ENCODE results near the gene SASS6.
"Not testable (repeated sequence)": the region's sequence is repeated elsewhere in the genome, so short reads cannot be mapped to it uniquely, and the experiment has no call there.

Gene SASS6

GRCh38 chr1:100101564-100101963 lies 31.2 kb downstream of the SASS6 start:
- DNase-seq: no peak

DNA sequence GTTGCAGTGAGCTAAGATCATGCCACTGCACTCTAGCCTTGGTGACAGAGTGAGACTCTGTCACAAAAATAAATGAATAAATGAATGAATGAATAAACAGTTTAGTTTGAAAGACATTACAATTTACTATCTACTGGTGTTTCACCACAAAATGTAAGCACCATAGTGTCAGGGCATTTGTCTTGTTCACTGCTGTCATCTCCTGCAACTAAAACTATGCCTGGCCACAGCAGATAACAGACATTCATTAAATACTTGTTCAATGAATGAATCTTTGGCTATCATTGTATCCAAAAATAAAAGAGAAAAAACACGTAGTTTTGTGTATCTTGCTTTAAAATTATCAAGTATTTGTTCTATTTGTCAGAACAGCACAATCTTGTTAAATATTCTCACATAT lies 32.5 kb downstream of the SASS6 start:
- no peak for DNase-seq

- no peak for DNase-seq
These were observed 42.3 kb downstream of the SASS6 start for GRCh38 chr1:100090471-100090870.

GRCh38 chr1:100089082-100089481 lies 43.6 kb downstream of the SASS6 start:
- DNase-seq: no peak

DNA sequence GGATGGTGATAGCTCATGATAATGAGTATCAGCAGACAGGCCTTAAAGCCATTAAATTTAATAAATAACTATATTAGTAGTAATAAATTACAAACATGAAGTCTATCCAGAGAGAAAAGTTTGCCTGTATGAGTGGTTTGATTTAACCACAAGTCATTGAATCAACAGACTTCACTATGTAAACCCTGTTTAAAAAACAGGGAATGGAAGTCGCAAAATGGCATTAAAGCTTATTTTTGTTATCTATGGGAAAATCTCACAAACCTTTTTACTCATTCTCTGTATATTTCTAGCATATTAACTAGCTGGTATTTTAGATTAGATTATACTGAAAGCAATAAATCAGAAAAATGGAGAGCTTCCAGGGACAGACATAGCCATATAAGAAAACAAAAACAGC lies 45.3 kb downstream of the SASS6 start:
- no peak for DNase-seq

GRCh38 chr1:100080331-100080730 lies 52.4 kb downstream of the SASS6 start:
- no peak for DNase-seq

DNA sequence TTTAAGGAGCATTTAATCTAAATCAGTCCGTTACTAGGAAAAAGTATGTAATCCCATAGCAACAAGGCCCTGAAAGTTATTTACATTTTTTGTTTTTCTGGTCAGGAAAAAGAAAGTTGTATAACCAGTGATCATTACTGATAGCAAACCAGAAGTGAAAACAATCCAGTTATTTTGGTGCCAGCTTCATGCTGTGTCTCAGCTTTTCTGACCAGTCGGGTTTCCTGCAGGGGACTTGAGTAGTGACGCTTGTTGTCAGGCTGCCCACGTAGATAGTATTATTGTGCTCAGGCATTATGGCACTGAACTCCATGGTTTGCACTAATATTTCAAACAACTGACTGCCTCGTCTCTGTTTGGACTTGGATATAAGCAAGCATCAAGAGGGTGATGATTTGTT lies 55.2 kb downstream of the SASS6 start:
- DNase-seq: no peak

GRCh38 chr1:100076744-100077143 lies 56.0 kb downstream of the SASS6 start:
- DNase-seq: no peak

- DNase-seq: no peak
These were observed 56.4 kb downstream of the SASS6 start for GRCh38 chr1:100076319-100076718.

- DNase-seq: no peak
These were observed 57.0 kb downstream of the SASS6 start for GRCh38 chr1:100075773-100076172.

DNA sequence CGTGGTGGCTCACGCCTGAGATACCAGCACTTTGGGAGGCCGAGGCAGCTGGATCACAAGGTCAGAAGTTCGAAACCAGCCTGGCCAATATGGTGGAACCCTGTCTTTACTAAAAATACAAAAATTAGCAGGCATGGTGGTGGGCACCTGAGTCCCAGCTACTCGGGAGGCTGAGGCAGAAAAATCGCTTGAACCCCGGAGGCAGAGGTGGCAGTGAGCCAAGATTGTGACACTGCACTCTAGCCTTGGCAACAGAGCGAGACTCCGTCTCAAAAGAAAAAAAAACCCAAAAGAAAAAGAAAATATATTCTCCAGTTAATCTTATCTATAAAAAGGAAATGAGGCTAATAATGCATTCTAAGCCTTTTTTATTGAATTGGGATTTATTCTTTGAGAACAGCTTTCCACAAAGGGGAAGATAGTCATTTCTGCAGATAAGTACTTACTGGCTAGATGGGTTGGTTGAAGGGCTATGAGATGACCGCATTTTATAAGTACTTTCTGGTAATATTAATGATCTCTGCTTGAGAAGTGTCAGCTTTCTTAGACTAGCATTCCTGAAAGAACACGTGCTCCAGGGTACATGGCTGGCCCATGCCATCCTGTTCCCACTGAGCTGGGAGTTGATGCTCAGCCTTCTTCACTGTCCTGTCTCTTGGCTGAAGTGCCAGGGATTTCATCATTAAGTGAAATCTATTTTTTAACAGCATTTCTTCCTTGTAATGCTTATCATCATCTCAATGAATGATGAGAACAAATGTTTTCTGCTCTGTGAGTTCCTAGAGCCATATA lies 57.9 kb downstream of the SASS6 start:
- no peak for DNase-seq

DNA sequence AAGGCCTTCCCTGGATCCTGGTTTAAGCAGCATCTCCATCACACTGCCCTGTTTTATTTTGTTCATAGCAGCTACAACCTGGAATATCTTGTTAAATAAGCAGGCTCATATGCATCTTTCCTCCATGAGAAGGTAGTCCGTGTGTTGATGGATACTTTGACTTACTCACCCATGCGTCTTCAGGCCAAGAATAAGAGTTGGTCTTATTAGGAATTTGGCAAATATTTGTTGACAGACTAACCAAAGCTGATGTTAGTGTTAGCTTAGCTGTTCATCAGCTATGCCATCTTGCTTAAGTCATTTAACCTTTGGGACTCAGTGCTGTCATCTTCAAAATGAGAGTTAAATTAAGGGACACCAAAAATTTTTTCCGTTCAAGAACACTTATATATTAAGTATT lies 59.2 kb downstream of the SASS6 start:
- DNase-seq: no peak

DNA sequence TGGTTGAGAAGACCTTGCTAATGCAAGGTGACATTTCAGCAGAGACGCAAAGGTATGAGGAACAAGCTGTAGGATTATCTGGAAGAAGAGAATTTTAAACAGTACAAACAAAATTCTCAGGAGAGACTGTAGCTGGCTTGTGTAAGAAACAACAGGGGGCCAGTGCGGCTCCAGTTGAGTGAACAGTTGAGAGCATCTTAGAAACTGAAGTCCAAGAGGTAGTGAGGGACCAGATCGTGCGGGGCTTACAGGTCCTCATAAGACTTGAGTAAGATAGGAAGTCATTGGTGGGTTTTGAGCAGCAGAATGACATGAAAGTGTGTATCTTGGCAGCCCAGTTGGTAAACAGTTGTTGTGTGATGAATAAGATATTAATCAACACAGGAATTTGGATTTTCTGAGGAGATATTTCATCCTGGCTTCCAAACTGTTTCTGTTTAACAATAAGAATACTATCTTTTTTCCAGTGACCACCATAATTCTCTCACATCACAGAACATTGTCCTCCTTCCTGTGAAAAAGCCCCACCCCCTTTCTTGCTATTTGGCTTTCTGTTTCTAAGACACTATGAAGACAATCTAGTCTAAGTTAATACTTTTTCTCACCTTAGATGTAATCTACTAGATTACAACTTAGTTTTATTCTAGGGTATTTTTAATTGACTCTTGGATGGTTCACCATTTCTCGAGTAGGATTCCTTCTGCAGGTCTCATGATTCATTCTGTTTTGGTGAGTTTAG lies 62.4 kb downstream of the SASS6 start:
- no peak for DNase-seq

GRCh38 chr1:100065969-100066227 lies 66.8 kb downstream of the SASS6 start:
- no peak for DNase-seq

DNA sequence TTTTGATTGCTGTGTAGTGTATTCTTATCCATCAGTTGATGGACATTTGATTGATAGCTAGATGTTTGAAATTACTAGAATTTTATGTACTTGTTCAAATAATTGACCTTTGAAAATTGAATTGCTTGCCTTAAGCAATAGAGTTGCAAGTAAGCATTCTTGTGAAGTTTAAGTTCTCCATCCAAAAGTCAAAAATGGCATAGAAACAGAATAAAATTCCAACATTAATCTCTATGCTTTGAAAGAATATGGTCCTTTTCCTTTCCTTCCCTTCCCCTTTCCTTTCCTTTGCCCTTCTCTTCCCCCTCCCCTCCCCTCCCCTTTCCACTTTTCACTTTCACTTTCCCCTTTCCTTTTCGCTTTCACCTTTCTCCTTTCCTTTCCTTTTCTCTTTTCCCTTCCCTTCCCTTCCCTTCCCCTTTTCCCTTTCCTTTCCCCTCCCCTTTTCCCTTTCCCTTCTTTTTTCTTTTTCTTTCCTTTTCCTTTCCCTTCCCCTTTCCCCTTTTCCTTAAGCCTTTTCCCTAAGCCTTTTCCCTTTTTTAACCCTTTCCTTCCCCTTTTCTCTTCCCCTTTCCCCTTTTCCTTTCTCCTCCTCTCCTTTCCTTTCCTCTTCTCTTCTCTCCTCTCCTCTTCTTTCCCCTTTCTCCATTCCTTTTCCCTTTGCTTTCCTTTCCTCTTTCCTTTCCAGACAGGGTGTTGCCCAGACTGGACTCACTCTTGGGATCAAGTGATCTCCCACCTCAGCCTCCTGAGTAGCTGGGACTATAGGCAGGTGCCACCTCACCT lies 67.4 kb downstream of the SASS6 start:
- no peak for DNase-seq

- DNase-seq: no peak
These were observed 71.0 kb downstream of the SASS6 start for GRCh38 chr1:100061681-100062080.

- no peak for DNase-seq
These were observed 79.0 kb downstream of the SASS6 start for GRCh38 chr1:100053727-100054126.

GRCh38 chr1:100053119-100053518 lies 79.6 kb downstream of the SASS6 start:
- DNase-seq: no peak

DNA sequence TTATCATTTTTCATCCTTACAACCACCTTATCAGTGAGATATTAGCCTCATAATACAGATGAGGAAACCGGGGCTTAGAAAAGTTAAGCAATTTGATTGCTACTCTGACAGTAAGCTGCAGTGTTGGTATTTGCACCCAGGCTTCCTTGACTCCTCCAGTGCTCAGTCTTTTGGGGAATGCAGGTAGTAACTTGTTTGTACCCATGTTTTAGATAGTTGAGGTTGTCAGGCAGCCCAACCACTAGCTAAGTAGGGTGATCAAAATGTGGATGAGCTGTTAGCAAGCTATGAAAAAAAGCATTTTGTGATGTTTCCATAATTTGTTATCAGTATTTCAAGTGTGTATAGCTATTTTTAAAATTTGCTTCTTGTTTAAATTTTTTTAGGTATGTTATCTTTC lies 80.8 kb downstream of the SASS6 start:
- no peak for DNase-seq

DNA sequence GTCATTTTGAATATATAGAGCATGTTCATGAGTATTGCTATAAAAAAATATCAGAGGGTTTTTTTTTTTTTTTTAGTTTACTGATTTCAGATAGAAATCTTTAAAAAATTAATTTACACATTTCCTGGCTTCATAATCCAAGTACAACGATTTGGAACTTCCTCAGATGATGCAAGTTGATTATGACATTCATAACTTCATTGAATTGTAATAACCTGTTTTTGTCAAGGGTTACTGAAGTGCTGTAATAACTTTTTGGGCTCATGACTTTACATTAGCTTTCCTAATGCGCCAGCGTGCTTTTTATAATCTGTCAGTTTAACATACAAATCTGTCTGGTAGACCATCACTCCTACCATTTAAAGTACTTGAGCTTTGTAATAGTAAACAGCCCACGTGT lies 81.3 kb downstream of the SASS6 start:
- no peak for DNase-seq

- no peak for DNase-seq
These were observed 82.6 kb downstream of the SASS6 start for GRCh38 chr1:100050139-100050538.

DNA sequence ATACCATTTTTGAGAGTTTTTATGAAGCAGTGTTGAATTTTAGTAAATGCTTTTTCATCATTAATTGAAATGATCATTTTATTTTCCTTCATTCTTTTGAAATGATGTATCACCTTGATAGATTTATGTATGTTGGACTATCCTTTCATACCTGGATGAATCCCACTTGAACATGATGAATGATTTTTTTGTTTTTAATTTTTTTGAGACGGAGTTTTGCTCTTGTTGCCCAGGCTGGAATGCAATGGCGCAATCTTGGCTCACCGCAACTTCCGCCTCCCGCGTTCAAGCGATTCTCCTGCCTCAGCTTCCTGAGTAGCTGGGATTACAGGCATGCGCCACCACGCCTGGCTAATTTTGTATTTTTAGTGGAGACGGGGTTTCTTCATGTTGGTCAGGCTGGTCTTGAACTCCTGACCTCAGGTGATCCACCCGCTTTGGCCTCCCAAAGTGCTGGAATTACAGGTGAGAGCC lies 85.5 kb downstream of the SASS6 start:
- DNase-seq: not testable (repeated sequence)

GRCh38 chr1:100045206-100045605 lies 87.5 kb downstream of the SASS6 start:
- no peak for DNase-seq

- DNase-seq: no peak
These were observed 93.1 kb downstream of the SASS6 start for GRCh38 chr1:100039591-100039990.

All from effector CD8-positive, alpha-beta T cell (primary cell).